GM13976 (cell line): ENCODE data around the gene ADORA2B.
A peak's percentile ranks its signal among the peaks of the same experiment; 100 is the strongest.
"Not testable (repeated sequence)": the region's sequence is repeated elsewhere in the genome, so short reads cannot be mapped to it uniquely, and the experiment has no call there.

Source experiments
- DNase-seq: peaks from one replicate; pipeline ENCODE4 v3.0.0; 2012; ENCODE audit warnings: low spot score
- CTCF ChIP-seq: IDR thresholded peaks from 2 replicates; pipeline ENCODE4 v1.5.1; 2012; ENCODE audit warnings: borderline replicate concordance, mild to moderate bottlenecking; ENCODE audit not compliant: insufficient read depth; ENCODE audit errors: extremely low read depth, missing control alignments, control extremely low read depth
- in situ Hi-C: fragments of 300-500 bp; cut with MboI; formaldehyde crosslinking; loops from one replicate; pipeline ENCODE4 v1.12.0; 2022; ENCODE audit warnings: low sequenced_read_pairs, mixed read lengths, inconsistent platforms; ENCODE audit not compliant: unreplicated experiment

ADORA2B gene

GRCh38 chr17:15977894-15978293, 33.0 kb downstream of the ADORA2B start:
- no peak for DNase-seq
- in situ Hi-C loops, result no loop called here
- TF ChIP-seq CTCF, result no peak

GRCh38 chr17:15978606-15979005, 33.7 kb downstream of the ADORA2B start:
- TF ChIP-seq CTCF, result no peak
- DNase-seq, result no peak
- in situ Hi-C loops, result no loop called here

- in situ Hi-C loops, DNase-seq: not testable (repeated sequence)
These were observed 34.1 kb downstream of the ADORA2B start for GRCh38 chr17:15979013-15979412.

GRCh38 chr17:15981208-15981607, 36.3 kb downstream of the ADORA2B start:
- TF ChIP-seq CTCF, result no peak
- in situ Hi-C loops, result no loop called here
- peak; percentile 53 for DNase-seq

GRCh38 chr17:15981646-15982580, 37.0 kb downstream of the ADORA2B start:
- no peak for DNase-seq
- TF ChIP-seq CTCF, result no peak
- in situ Hi-C loops, result no loop called here

GRCh38 chr17:15996322-15996721, 51.4 kb downstream of the ADORA2B start:
- no peak for DNase-seq
- in situ Hi-C loops, result no loop called here
- no peak for TF ChIP-seq CTCF

GRCh38 chr17:15998031-15998562, 53.2 kb downstream of the ADORA2B start:
- no peak for DNase-seq
- in situ Hi-C loops, result no loop called here
- TF ChIP-seq CTCF, result no peak
